HCT116 (cell line): ENCODE data around the gene WDR70. TPM values are rescaled to one million over a fixed set of nuclear protein-coding genes. Genes with fewer than 3 reads are reported as not detected.
A peak's percentile ranks its signal among the peaks of the same experiment; 100 is the strongest.

Experiments
- ATAC-seq: fragments of 200-7000 bp; cut with Tn5 transposase; 2 replicates; pipeline ENCODE4 v1.9.1; 2020; ENCODE audit warnings: mild to moderate bottlenecking, moderate library complexity
- BruUV-seq: library from RNA; stranded (reverse); fragments of 400-500 nt; replicated peaks from 2 replicates; lab custom pipeline; 2021; lab: Mats Ljungman, UMichigan
- CTCF ChIA-PET: fragments of 300-600 bp; sonication (Branson Sonifier 250); formaldehyde crosslinking; loops from one replicate; lab custom pipeline; 2021; ENCODE audit warnings: antibody characterized with exemption; lab: Charles Lee
- POLR2A ChIA-PET: fragments of 300-600, 350-600 bp; sonication (Branson Sonifier 250); formaldehyde crosslinking; loops from one replicate; lab custom pipeline; 2021; ENCODE audit warnings: antibody characterized with exemption; lab: Charles Lee
- RAD21 ChIA-PET, 2 experiments: fragments of 300-600 bp; sonication (Branson Sonifier 250); formaldehyde crosslinking; loops; one replicate each; lab custom pipeline; 2023; ENCODE audit warnings: low total read pairs in 2 of 2; ENCODE audit not compliant: uncharacterized antibody in 2 of 2, unreplicated experiment in 2 of 2, low non-redundant PET in 1 of 2; lab: Charles Lee
- DNase-seq: peaks from one replicate; pipeline ENCODE4 v3.0.0-alpha.2; 2010; ENCODE audit warnings: low read depth, low spot score
- H2AFZ ChIP-seq: fragments of 200-600 bp; shearing (Covaris generic), sonication (generic); 2 replicates; pipeline ENCODE4 v1.6.1; 2017; ENCODE audit warnings: low read depth, mixed run types, mixed read lengths, antibody characterized with exemption, low read length; ENCODE audit not compliant: poor library complexity, severe bottlenecking
- H3K27ac ChIP-seq: 2 replicates; pipeline ENCODE4 v1.5.1; 2012; ENCODE audit warnings: low read depth, low read length
- H3K27me3 ChIP-seq: fragments of 200-600 bp; sonication (generic); 2 replicates; pipeline ENCODE4 v1.6.1; 2016; ENCODE audit warnings: mixed run types, low read length, mixed read lengths; ENCODE audit not compliant: insufficient read depth
- H3K36me3 ChIP-seq, 2 experiments: fragments of 200-500 bp in 1 of 2; fragments of 200-600 bp in 1 of 2; sonication (Bioruptor generic) in 1 of 2; sonication (generic) in 1 of 2; 2 replicates each; pipeline versions ENCODE4 v1.5.1 to v1.6.1; 2014 to 2016; ENCODE audit warnings: low read length in 2 of 2, inconsistent platforms in 1 of 2, mixed read lengths in 1 of 2, mixed run types in 1 of 2; ENCODE audit not compliant: insufficient read depth in 2 of 2, control insufficient read depth in 1 of 2
- H3K4me1 ChIP-seq, 2 experiments: fragments of 200-600 bp in 1 of 2; sonication (generic) in 1 of 2; 2 replicates each; pipeline versions ENCODE4 v1.5.1 to v1.6.1; 2012 to 2017; ENCODE audit warnings: low read length in 2 of 2, inconsistent platforms in 1 of 2, mild to moderate bottlenecking in 1 of 2, mixed read lengths in 1 of 2, mixed run types in 1 of 2, moderate library complexity in 1 of 2; ENCODE audit not compliant: insufficient read depth in 2 of 2, control insufficient read depth in 1 of 2
- H3K4me2 ChIP-seq: fragments of 200-600 bp; sonication (generic); 2 replicates; pipeline ENCODE4 v1.6.1; 2017; ENCODE audit warnings: mixed run types, low read length, mixed read lengths
- H3K4me3 ChIP-seq, 2 experiments: fragments of 200-600 bp in 1 of 2; sonication (generic) in 1 of 2; replicated peaks in 1 of 2; 2 replicates each; pipeline ENCODE4 v1.5.1; 2011 to 2016; ENCODE audit warnings: low read length in 2 of 2, control low read depth in 1 of 2, low read depth in 1 of 2, mild to moderate bottlenecking in 1 of 2, mixed read lengths in 1 of 2, mixed run types in 1 of 2
- H3K79me2 ChIP-seq: fragments of 200-600 bp; sonication (generic); 2 replicates; pipeline ENCODE4 v1.6.1; 2017; ENCODE audit warnings: mild to moderate bottlenecking, mixed run types, low read length, moderate library complexity, mixed read lengths; ENCODE audit not compliant: insufficient read depth
- H3K9ac ChIP-seq: fragments of 200-600 bp; sonication (generic); 2 replicates; pipeline ENCODE4 v1.6.1; 2016; ENCODE audit warnings: low read length, mixed read lengths
- H3K9me2 ChIP-seq: fragments of 200-600 bp; sonication (generic), shearing (Covaris generic); 2 replicates; pipeline ENCODE4 v1.6.1; 2017; ENCODE audit warnings: mixed run types, mild to moderate bottlenecking, moderate library complexity; ENCODE audit not compliant: insufficient read depth
- H3K9me3 ChIP-seq, 2 experiments: fragments of 200-500 bp in 1 of 2; fragments of 200-600 bp in 1 of 2; sonication (Bioruptor generic) in 1 of 2; sonication (generic) in 1 of 2; 2 replicates each; pipeline ENCODE4 v1.6.1; 2014 to 2017; ENCODE audit warnings: low read length in 2 of 2, mixed read lengths in 2 of 2, inconsistent platforms in 1 of 2, low read depth in 1 of 2, mild to moderate bottlenecking in 1 of 2, mixed run types in 1 of 2, moderate library complexity in 1 of 2; ENCODE audit not compliant: control insufficient read depth in 1 of 2, insufficient read depth in 1 of 2
- H4K20me1 ChIP-seq: fragments of 200-600 bp; sonication (generic), shearing (Covaris generic); 2 replicates; pipeline ENCODE4 v1.6.1; 2017; ENCODE audit warnings: mixed run types, mild to moderate bottlenecking, moderate library complexity; ENCODE audit not compliant: insufficient read depth
- EZH2 ChIP-seq: fragments of 200-600 bp; sonication (generic); IDR thresholded peaks from 2 replicates; pipeline ENCODE4 v1.6.1; 2017; ENCODE audit warnings: antibody characterized with exemption, mixed run types
- EZH2phosphoT487 ChIP-seq: fragments of 200-600 bp; IDR thresholded peaks from 2 replicates; pipeline ENCODE4 v1.6.1; 2018; ENCODE audit warnings: antibody characterized with exemption, borderline replicate concordance
- SIN3A ChIP-seq: IDR thresholded peaks from 2 replicates; pipeline ENCODE4 v1.6.1; 2012; ENCODE audit warnings: low read depth
- SP1 ChIP-seq: IDR thresholded peaks from 2 replicates; pipeline ENCODE4 v1.6.1; 2012; ENCODE audit warnings: low read depth
- YY1 ChIP-seq: IDR thresholded peaks from 2 replicates; pipeline ENCODE4 v1.6.1; 2011; ENCODE audit warnings: low read length, low read depth, moderate library complexity, mild to moderate bottlenecking; ENCODE audit not compliant: insufficient replicate concordance; ENCODE audit errors: extremely low read depth
- intact Hi-C: fragments of 100-400 bp; cut with micrococcal nuclease; formaldehyde crosslinking; loops from 2 replicates; pipeline ENCODE4 v1.10.0; 2022
- total RNA-seq: library from RNA; stranded (reverse); gene quantifications from one replicate; pipeline ENCODE4 v1.2.1, GENCODE V29; 2021; ENCODE audit not compliant: unreplicated experiment
- TF ChIP-seq, protein P1 (sequence below), 3 experiments: fragments of 200-600 bp in 1 of 3; sonication (generic) in 1 of 3; IDR thresholded peaks in 2 of 3; conservative IDR thresholded peaks in 1 of 3; 2 replicates each; pipeline ENCODE4 v1.5.1; 2012 to 2017; ENCODE audit warnings: low read depth in 2 of 3, low read length in 2 of 3, antibody characterized with exemption in 1 of 3, borderline replicate concordance in 1 of 3, control low read depth in 1 of 3, mild to moderate bottlenecking in 1 of 3, mixed read lengths in 1 of 3, mixed run types in 1 of 3, moderate library complexity in 1 of 3; ENCODE audit not compliant: insufficient read depth in 1 of 3
- TF ChIP-seq, protein P2 (sequence below): IDR thresholded peaks from 2 replicates; pipeline ENCODE4 v1.6.1; 2012; ENCODE audit warnings: low read depth
- TF ChIP-seq, protein P3 (sequence below): IDR thresholded peaks from 2 replicates; pipeline ENCODE4 v1.6.1; 2011; ENCODE audit warnings: mild to moderate bottlenecking, low read length, moderate library complexity; ENCODE audit not compliant: insufficient replicate concordance; ENCODE audit errors: extremely low read depth

The WDR70 gene
- total RNA-seq, 1 experiment from 2014 or later = 31.1 TPM

DNA sequence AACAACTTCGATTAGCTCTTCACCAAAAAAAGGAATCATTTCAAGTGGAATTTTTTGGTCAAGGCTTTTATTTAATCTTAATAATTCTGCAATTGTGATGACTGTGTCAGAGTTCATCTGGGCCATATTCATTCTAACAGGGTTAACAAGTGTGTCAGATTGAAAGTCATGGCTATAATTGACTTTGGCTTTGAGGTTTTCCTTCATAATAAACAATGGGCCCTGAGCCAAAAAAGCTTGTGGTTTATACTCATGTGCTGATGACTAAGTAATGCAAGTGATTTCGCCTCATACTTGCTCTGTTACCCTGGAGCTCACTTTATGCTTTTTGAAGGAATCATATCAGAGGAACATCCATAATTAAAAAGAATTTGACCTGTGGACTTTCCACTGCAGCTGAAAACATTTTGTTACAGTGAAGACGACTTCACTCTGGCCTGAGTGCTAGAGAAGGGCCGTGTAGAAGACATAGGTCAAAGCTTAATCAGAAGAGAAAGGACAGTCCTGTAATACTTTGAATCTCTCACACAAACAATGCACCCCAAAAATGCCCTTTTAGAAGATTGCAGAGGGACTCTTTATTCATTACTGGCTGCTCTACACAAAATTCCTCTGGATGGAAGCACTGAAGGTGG, 359.1 kb downstream of the WDR70 start (continued):
- TF ChIP-seq, protein P1, sequence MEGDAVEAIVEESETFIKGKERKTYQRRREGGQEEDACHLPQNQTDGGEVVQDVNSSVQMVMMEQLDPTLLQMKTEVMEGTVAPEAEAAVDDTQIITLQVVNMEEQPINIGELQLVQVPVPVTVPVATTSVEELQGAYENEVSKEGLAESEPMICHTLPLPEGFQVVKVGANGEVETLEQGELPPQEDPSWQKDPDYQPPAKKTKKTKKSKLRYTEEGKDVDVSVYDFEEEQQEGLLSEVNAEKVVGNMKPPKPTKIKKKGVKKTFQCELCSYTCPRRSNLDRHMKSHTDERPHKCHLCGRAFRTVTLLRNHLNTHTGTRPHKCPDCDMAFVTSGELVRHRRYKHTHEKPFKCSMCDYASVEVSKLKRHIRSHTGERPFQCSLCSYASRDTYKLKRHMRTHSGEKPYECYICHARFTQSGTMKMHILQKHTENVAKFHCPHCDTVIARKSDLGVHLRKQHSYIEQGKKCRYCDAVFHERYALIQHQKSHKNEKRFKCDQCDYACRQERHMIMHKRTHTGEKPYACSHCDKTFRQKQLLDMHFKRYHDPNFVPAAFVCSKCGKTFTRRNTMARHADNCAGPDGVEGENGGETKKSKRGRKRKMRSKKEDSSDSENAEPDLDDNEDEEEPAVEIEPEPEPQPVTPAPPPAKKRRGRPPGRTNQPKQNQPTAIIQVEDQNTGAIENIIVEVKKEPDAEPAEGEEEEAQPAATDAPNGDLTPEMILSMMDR (IDR thresholded peaks at IDR 0.05 in 2 of 3, conservative IDR thresholded peaks at IDR 0.05 in 1 of 3; ENCODE audit: borderline replicate concordance in 1 of 3, insufficient read depth in 1 of 3, low read depth in 2 of 3, low read length in 2 of 3) = no peak
- no peak for TF ChIP-seq EZH2phosphoT487

DNA sequence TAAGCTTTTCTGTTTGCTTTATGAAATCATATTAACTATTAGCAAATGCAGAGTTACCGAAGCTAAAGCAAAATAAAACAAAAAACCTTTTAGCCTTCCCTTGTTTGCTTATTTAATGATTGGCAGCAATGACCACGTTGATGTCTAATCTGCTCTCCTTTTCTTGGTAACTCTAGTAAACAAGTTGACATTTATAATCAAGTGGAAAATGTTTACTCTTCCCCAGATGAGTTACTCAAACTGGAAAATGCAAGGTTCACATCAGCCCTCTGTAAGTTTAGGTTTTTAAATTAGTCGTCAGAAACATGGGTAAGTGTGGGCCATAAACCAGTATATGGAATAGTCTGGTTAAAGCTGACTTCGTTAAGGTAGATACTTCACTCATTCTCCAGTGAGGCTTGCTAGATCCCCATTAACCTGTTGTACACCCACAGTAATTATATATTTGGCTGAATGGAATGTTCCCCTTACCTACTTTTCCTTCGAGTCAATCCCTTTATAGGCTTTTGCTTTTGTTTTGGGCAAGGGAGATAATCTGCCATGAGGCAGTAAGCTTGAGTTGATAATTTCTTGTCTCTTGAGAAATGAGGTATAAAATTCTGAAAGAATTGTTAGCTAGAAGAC, 359.9 kb downstream of the WDR70 start:
- H3K4me3 ChIP-seq = no peak overlapping the region
- H3K27ac ChIP-seq = no peak overlapping the region
- H3K9ac ChIP-seq = no peak overlapping the region
- no peaks in the 10 kb centered on the region for H3K36me3 ChIP-seq
- H3K4me1 ChIP-seq = peaks cover 21% of the 10 kb centered on the region in 2 experiments
- CTCF ChIA-PET = interaction anchor here (1.2 kb wide), 1 partner anchor 14 kb away, joined by 4 read pairs; no protein-coding TSS in a partner anchor
- H3K9me3 ChIP-seq = no peaks in the 10 kb centered on the region
- DNase-seq = no peak
- RAD21 ChIA-PET = no interaction called here
- H2AFZ ChIP-seq = no peak overlapping the region
- no peaks in the 10 kb centered on the region for H4K20me1 ChIP-seq
- BruUV-seq = no TSS peak
- POLR2A ChIA-PET = no interaction called here
- intact Hi-C loops = no loop called here
- H3K27me3 ChIP-seq = no peaks in the 10 kb centered on the region
- H3K4me2 ChIP-seq = peak overlapping the region; percentile 45; the same call in 1 of the 2 replicates
- no peaks in the 10 kb centered on the region for H3K9me2 ChIP-seq
- no peaks in the 10 kb centered on the region for H3K79me2 ChIP-seq
- TF ChIP-seq, protein P2, sequence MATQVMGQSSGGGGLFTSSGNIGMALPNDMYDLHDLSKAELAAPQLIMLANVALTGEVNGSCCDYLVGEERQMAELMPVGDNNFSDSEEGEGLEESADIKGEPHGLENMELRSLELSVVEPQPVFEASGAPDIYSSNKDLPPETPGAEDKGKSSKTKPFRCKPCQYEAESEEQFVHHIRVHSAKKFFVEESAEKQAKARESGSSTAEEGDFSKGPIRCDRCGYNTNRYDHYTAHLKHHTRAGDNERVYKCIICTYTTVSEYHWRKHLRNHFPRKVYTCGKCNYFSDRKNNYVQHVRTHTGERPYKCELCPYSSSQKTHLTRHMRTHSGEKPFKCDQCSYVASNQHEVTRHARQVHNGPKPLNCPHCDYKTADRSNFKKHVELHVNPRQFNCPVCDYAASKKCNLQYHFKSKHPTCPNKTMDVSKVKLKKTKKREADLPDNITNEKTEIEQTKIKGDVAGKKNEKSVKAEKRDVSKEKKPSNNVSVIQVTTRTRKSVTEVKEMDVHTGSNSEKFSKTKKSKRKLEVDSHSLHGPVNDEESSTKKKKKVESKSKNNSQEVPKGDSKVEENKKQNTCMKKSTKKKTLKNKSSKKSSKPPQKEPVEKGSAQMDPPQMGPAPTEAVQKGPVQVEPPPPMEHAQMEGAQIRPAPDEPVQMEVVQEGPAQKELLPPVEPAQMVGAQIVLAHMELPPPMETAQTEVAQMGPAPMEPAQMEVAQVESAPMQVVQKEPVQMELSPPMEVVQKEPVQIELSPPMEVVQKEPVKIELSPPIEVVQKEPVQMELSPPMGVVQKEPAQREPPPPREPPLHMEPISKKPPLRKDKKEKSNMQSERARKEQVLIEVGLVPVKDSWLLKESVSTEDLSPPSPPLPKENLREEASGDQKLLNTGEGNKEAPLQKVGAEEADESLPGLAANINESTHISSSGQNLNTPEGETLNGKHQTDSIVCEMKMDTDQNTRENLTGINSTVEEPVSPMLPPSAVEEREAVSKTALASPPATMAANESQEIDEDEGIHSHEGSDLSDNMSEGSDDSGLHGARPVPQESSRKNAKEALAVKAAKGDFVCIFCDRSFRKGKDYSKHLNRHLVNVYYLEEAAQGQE = no peak
- TF ChIP-seq EZH2 = no peak
- TF ChIP-seq SIN3A = no peak
- no peak for TF ChIP-seq SP1
- TF ChIP-seq, protein P3, sequence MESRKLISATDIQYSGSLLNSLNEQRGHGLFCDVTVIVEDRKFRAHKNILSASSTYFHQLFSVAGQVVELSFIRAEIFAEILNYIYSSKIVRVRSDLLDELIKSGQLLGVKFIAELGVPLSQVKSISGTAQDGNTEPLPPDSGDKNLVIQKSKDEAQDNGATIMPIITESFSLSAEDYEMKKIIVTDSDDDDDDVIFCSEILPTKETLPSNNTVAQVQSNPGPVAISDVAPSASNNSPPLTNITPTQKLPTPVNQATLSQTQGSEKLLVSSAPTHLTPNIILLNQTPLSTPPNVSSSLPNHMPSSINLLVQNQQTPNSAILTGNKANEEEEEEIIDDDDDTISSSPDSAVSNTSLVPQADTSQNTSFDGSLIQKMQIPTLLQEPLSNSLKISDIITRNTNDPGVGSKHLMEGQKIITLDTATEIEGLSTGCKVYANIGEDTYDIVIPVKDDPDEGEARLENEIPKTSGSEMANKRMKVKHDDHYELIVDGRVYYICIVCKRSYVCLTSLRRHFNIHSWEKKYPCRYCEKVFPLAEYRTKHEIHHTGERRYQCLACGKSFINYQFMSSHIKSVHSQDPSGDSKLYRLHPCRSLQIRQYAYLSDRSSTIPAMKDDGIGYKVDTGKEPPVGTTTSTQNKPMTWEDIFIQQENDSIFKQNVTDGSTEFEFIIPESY = no peak
- TF ChIP-seq, protein P1 (IDR thresholded peaks at IDR 0.05 in 2 of 3, conservative IDR thresholded peaks at IDR 0.05 in 1 of 3; ENCODE audit: borderline replicate concordance in 1 of 3, insufficient read depth in 1 of 3, low read depth in 2 of 3, low read length in 2 of 3) = no peak
- no peak for TF ChIP-seq YY1
- TF ChIP-seq, all 23 proteins: peak for 0
- no peak for ATAC-seq
